Measurements from ENCODE around the gene ELOVL3.

ELOVL3 gene

DNA sequence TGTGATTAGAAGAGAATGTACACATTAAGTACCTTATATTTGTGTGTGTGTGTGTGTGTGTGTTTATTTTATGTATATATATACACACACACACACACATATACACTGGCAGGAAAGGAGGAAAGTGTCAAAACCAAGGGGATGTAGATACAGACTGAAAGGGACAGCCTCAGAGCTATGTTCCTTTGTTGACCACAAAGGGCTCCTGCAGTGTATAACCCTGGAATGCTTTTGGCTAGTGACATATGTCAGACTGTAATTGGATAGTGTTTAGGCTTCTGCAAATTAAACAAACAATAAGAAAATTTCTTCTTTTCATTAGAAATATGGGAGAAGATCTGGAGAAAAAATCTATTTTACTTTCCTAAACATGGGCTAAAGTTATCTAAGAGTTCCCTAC is 35.1 kb downstream of the ELOVL3 start:
- no peak for DNase-seq

DNA sequence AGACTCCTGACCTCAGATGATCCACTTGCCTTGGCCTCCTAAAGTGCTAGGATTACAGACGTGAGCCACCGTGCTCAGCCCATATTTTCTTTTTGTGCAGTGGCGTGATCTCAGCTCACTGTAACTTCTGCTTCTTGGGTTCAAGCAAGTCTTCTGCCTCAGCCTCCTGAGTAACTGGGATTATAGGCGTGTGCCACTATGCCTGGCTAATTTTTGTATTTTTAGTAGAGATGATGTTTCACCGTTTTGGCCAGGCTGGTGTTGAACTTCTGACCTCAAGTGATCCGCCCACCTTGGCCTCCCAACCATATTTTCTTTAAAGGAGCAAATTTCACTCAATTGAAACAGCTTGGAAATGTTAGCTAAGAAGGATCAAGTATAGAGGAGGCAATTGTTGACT is 35.7 kb downstream of the ELOVL3 start:
- no peak for DNase-seq

DNA sequence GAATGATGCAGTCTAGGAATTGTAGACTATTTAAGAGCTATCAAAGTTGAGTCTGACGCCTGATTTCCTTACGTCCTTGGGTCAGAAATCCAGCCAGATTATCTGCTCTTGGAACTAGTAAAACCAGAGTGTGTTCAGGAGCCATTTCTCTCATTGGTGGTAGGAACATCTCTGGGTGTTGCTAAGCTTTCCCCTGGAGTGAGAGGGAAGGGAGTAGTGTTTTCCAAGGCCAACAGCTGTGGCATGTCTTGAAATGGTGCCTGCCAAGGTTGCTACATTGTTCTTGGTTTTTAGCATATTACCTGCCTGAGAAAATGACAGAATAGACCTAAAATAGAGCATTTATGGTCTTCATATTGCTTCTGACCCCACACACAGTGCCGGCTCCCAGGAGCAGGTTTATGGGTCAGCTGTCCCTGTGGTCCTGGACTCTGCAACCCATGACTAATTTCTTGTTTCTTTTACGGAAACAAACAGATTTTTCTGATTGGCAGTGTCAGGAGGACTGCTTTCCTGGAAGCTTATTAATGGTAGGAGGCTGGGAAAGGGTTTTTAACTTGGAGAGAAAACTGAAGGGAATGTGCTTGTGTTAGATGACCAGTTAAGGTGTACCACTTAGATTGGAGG is 36.8 kb downstream of the ELOVL3 start:
- no peak for DNase-seq

- no peak for DNase-seq
Measured at GRCh38 chr10:102264371-102264770, 38.3 kb downstream of the ELOVL3 start.

DNA sequence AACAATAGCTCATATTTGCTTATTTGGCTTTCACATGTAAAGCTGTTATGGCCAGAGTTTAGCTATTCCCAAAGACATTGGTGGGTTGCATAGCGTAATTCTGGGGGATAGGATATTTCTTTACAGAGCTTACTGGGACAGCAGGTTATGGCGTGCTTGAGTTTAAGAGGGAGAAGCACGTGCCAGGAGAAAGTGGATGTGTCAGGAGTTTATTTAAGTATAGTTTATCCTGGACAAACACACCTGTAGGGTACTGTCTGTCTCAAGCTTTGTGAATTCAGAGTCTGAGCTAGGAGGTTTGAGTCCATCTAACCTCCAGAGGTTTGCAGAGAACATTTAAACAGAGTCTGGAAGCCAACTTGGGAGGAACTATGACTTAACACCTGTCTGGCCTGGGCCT is 40.6 kb downstream of the ELOVL3 start:
- no peak for DNase-seq

GRCh38 chr10:102267748-102268147 is 41.6 kb downstream of the ELOVL3 start:
- no peak for DNase-seq

GRCh38 chr10:102268375-102268888 is 42.3 kb downstream of the ELOVL3 start:
- no peak for DNase-seq

DNA sequence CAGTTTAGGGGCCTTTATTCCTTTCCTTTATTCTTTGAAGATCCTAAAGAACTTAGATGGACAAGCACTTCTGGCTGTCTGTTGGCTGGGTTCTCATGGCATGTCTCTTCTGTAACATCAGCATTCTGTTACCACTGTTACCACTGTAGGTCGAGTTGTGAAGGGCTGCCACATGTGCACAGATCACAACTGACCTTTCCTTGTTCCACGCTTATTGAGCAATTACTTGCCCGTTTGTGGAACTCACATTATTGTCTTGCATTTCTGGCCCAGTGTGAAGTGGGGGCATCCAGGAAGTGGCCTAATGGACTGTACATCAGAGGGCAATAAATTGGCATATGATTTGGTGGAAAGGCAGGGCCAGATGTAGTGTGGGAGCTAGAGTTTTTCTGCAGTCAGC is 42.9 kb downstream of the ELOVL3 start:
- DNase-seq: no peak

- DNase-seq: no peak
Measured at GRCh38 chr10:102274062-102274461, 48.0 kb downstream of the ELOVL3 start.

DNA sequence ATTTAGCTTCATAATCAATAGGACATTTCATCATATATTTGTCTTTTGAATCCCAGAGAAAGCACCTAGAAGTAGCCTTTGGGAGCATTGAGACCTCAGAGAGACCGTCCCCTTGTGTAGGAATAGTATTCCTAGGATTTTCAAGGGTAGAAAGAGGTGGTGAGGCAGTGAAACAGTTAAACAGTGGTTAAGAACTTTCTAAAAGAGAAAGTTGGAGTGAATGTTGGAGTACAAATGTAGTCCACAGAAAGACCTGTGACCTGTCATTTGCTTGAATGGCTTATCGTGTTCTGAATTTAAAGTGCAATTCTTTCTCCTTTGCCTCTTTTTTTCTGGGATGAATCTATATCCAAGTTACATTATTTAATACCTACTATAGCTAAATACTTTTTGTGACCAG is 49.2 kb downstream of the ELOVL3 start:
- no peak for DNase-seq

DNA sequence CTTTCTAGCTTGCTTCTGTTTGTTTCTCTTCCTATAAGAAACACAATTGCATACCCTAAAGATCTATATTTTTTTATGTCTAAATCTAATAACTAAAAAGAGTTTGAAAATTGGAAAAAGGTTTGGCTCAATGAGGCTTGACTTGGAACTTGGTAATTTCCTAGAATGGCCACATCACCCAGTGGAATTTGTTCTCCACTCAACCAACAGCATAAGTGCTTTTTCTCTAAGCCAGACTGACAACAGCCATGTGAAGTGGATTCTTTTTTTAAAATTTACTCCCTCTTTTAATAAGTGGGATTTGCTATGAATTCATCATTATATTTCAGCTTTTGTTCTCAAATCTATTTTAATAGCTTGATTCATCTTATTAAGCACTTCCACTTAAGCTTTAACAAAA is 53.0 kb downstream of the ELOVL3 start:
- no peak for DNase-seq
